DMS153 treated with DMSO at 0.1 percent for 48 hours (cell line): ENCODE measurements around the gene SLC50A1.
A peak's percentile ranks its signal among the peaks of the same experiment; 100 is the strongest.
"Not testable (repeated sequence)": the region's sequence is repeated elsewhere in the genome, so short reads cannot be mapped to it uniquely, and the experiment has no call there.

Source experiments
- DNase-seq: peaks from one replicate; lab custom pipeline; 2025; ENCODE audit not compliant: unreplicated experiment; lab: John Stamatoyannopoulos, UW

Gene SLC50A1

DNA sequence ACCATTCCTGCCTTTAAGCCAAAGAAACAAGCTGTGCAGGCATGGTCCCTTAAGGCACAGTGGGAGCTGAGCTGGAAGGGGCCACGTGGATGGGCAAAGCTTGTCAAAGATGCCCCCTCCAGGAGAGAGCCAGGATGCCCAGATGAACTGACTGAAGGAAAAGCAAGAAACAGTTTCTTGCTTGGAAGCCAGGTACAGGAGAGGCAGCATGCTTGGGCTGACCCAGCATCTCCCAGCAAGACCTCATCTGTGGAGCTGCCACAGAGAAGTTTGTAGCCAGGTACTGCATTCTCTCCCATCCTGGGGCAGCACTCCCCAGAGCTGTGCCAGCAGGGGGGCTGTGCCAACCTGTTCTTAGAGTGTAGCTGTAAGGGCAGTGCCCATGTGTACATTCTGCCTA is 1.3 kb upstream of the SLC50A1 start:
- DNase-seq = no peak

DNA sequence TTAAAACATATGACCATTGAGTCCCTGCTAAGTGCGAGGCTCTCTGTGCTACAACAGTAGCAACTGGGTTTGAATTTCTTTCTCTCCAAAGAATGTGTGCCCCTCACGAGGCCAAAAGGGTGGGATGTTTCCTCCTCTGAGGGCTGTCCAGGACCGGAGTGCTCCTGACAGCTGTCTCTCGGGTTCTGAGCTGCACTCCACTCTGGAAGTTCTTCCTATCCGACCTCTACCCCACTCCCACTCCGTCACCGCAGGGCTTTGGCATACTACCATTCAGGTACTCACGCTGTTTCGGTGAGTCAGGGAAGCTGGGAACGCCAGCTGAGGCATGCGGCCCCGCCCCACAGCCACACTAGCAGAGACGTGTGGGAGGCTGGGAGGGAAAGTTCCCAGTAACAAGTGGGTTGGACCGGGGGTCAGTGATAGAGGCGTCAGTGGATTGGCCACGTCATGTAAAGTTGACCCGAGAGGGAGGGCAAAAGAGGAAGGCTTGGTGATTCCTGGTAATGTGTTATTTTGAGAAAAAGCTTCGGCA is 705 bp upstream of the SLC50A1 start:
- DNase-seq = peak; percentile 40

GRCh38 chr1:155136748-155137147 is 1.1 kb downstream of the SLC50A1 start:
- DNase-seq = no peak

DNA sequence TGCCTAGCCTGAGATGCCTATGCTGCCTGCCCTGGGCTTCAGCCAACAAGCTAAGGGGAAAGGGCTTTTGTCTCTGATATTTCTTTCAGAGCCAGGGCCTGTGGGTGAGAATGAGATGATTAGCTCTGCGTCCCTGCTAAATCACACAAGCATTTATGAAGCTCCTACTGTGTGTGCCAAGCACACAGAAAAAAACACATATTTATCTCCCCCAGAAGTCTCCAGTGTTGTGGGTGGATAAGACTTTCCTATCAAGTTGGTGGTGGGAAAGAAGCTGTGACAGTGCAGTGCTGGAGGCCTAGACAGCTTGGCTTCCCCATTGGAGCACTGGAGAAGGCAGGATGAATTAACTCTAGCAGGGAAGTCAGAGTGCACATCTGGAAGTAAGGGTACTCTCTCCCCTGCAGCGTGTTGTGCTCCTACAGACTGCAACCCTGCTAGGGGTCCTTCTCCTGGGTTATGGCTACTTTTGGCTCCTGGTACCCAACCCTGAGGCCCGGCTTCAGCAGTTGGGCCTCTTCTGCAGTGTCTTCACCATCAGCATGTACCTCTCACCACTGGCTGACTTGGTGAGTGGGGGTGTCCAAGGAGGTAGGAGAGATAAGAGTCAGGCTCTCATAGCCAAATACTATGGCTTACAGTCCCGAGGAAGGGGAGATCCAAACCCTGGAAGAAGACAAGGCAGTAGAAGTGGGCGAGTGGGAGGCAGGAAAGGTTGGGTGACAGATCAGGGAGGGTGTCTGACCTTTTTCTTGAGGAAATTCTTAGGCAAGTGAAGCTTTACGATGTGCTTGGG is 1.7 kb downstream of the SLC50A1 start:
- DNase-seq = no peak

DNA sequence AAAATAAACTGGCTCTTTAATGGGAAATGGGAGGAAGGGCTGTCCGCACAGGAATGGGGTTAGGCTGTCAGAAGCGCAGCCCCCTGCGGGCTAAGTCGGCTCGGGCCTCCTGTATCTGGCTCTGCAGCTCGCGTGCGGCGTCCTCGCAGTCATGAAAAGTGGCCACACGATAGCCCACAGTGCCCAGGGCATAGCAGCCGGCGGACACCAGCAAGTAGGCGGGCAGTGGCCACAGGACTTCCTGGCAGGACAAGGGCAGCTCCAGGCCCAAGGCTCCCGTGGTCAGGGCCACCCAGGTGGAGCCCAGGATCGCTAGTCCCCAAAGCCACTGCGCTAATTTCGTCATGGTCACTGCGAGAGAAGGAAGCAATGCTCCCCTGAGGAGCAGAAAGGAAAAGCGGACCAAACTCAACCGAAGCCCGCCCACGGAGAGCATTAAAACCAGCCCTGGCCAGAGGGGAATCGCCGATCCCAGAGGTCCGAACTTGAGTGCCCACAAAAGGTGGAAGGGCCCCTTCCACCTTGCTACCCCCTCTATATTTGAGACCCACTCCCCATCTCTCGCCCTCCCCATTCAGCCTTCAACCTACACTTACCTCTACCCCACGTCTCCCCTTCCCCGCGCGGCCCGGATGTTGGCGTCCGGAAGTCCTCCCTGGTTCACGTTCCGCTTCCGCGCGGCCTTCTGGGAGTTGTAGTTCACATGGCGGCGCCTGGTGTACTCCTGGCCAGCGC is 4.4 kb downstream of the SLC50A1 start, which contains the start of gene DPM3:
Gene DPM3 (minus strand): TSS at position 637 of the 735 bp plus-strand sequence. CDS start 291 bp downstream, at position 346.
- DNase-seq = peak; percentile 83

GRCh38 chr1:155140630-155140953 is 4.9 kb downstream of the SLC50A1 start:
- DNase-seq = no peak

- no peak for DNase-seq
These were observed 6.1 kb downstream of the SLC50A1 start for GRCh38 chr1:155141749-155142148.

- no peak for DNase-seq
These were observed 9.8 kb downstream of the SLC50A1 start for GRCh38 chr1:155145491-155145890.

- not testable (repeated sequence) for DNase-seq
These were observed 20.5 kb downstream of the SLC50A1 start for GRCh38 chr1:155155996-155156643.

- no peak for DNase-seq
These were observed 23.3 kb downstream of the SLC50A1 start for GRCh38 chr1:155158991-155159390.

DNA sequence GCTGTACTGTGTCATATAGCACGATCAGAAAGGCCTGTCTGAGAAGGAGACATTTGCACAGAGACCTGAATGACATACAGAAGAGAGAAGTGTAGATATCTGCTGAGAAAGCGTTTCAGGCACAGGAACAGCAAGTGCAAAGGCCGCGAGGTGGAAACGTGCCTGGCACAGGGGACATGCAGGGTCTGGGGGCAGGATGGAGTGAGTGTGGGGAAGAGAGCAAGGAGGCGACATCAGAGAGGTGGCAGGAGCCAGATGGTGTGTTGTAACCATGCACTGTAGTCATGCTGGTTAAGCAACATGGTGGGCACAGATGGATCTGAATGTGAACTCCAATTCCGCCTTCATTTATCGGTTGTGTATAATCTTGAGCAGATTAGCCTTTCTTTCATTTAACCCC is 24.5 kb downstream of the SLC50A1 start:
- DNase-seq = no peak

DNA sequence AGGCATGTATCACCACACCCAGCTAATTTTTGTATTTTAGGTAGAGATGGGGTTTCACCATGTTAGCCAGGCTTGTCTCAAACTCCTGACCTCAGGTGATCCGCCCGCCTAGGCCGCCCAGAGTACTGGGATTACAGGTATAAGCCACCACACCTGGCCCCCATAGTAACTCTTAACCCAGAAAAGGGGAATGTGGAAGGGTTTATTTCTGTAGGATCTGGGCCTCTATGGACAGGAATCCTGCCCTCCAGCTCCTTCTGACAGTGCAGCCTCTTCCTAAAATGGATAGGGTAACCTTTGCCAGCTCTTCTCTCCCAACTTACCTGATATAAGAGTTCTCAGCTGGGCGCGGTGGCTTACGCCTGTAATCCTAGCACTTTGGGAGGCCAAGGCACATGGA is 27.0 kb downstream of the SLC50A1 start:
- not testable (repeated sequence) for DNase-seq

DNA sequence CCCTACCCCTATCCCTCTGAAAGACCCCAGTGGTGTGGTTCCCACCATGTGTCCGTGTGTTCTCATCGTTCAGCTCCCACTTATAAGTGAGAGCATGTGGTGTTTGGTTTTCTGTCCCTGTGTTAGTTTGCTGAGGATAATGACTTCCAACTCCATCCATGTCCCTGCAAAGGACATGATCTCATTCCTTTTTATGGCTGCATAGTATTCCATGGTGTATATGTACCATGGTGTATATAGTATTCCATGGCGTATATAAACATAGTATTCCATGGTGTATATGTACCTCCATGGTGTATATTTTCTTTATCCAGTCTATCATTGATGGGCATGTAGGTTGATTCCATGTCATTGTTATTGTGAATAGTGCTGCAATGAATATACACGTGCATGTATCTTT is 28.1 kb downstream of the SLC50A1 start:
- not testable (repeated sequence) for DNase-seq

DNA sequence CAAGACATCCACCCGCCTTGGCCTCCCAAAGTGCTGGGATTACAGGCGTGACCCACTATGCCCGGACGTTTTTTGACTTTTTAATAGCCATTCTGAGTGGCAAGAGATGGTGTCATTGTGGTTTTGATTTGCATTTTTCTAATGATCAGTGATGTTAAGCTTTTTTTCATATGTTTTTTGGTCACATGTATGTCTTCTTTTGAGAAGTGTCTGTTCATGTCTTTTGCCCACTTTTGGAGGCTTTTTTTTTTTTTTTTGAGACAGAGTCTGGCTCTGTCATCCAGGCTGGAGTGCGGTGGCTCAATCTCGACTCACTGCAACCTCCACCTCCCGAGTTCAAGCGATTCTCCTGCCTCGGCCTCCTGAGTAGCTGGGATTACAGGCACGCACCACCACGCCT is 29.0 kb downstream of the SLC50A1 start:
- not testable (repeated sequence) for DNase-seq

DNA sequence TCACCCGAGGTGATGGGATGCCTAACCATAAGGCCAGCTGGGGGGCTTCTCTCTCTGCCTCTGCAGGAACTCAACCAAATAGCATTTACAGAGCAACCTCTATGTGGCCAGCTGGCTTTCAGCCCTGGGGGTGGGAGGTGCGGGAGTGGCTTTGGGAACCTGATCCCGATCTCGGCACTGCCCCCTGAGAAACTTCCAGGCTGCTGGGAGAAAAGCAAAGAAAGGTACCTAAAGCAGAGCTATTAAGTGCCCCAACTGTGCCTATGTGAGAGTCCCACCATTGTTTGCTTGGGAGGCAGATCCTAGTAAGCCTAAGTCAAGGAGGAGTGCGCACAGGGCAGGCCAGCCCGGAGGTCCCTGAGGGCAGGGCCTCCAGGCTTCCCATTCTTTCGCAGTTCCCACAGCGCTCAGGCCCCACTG is 30.4 kb downstream of the SLC50A1 start:
- DNase-seq = no peak

DNA sequence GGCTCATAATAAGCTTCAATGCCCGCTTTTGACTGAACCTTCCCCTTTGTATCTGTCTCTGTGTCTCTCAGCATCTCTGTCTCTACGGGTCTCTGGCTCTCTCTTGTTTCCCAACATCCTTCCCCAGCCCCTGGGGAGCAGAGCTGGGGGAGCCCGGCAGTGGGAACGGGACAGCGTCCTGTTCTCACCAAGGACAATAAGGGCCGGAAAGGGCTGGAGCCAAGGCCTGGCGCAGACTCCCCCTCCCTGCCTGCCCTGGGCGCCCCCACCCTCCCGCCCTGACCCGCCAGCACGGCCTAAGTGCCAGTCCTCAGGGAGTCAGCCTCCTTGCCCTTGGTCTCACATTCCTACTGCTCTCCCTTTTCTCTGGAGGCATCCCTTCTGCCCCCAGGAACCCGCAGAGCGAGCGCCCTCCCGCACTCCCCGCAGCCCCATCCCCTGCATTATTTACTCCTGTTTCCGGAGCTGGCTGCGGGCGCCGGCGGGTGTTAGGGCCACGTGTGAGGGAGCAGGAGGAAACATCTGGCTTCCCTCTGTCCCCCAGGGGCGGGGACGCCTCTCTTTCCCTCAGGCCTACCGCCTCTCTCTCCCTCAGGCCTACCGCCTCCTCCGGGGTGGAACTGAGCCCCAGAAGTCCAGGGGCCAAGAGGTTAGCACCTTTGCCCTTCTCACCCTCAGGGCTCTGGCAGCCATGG is 31.0 kb downstream of the SLC50A1 start:
- DNase-seq = peak; percentile 44

DNA sequence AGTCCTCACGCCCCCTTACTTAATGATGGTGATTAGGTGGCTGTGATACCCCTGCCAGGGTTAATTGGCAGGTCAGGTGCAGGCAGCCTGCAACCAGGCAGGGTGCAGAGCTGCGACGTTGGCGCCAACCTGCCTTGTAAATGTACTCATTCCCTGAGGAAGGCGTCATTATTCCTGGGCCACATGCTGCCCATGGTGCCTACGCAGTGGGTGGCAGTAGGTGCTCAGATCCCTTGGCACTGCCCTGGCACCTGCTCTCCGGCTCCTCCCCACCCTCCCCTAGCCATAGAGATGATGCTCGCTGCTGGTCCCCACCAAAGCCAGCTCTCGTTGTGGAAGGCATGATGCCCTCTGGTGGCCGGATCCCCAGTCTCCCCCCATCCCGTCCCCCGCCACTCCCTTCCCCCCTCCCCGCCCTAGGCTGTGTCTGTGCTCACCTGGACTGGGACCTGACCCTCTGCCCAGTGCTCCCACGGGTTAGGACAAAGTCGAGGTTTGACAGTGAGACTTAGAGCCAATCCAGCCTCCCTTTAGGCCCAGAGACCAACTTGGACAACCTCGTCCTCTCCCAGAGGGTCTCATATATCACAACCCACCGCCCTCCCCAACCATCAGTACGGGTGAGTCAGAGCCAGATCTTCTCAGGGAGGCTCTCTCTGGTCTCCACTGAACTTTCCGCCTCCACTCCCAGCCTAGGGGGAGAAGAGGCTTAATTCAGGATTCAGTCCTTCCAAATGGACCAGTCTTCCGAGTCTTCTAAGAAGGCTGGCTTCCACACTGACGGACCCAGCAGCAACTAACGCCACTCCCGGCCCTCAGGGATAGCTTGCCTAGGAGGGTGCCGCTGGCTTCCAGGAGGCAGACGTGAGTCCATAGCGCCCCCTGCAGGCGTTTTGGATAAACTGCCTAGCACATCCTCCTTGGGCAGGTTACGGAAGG is 31.8 kb downstream of the SLC50A1 start:
- peak; percentile 93 for DNase-seq

DNA sequence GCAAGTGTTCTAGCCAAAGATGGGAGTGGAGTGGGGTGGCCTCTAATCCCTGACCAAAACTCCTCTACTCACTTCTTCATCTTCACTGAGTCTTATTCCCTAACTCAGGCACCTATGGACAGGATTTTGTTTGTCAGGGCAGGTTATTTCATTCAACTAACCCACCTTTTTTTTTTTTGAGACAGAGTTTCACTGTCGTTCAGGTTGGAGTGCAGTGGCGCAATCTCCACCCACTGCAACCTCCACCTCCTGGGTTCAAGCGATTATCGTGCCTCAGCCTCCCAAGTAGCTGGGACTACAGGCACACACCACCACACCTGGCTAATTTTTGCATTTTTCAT is 32.4 kb downstream of the SLC50A1 start:
- not testable (repeated sequence) for DNase-seq

DNA sequence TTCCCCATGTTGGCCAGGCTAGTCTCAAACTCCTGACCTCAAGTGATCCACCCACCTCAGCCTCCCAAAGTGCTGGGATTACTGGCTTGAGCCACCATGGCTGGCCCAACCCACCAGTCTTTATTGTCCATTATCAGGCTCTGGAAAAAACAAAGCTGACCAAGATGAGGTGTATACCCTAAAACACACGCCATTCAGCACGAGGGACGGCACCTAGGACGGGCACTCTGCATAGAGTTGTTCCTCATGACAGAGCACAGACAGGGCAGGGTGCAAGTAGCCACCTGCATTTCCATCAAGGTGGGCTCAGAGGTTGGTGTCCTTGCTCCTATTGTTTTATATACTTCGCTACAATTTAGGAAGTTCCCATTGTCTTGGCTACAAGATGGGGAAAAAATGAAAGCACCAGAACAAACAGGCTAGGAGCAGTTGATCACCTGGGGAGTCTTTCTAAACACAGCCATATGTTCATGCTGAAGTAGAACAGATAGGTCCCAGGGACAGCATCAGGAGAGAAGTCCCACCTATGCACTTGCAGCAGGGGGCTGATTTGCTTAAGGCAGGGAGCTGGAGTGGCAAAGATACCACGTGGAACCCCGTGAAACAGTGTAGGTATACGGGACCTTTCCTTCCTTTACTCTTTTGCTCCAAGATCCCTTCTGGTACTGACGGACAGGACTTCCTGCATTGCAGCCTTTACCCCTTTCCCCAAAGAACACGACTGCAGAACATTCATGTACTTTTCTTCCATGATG is 33.0 kb downstream of the SLC50A1 start:
- DNase-seq = no peak
